ENCODE results near the gene DIS3L2.
"Not testable (repeated sequence)": the region's sequence is repeated elsewhere in the genome, so short reads cannot be mapped to it uniquely, and the experiment has no call there.

DIS3L2 gene

DNA sequence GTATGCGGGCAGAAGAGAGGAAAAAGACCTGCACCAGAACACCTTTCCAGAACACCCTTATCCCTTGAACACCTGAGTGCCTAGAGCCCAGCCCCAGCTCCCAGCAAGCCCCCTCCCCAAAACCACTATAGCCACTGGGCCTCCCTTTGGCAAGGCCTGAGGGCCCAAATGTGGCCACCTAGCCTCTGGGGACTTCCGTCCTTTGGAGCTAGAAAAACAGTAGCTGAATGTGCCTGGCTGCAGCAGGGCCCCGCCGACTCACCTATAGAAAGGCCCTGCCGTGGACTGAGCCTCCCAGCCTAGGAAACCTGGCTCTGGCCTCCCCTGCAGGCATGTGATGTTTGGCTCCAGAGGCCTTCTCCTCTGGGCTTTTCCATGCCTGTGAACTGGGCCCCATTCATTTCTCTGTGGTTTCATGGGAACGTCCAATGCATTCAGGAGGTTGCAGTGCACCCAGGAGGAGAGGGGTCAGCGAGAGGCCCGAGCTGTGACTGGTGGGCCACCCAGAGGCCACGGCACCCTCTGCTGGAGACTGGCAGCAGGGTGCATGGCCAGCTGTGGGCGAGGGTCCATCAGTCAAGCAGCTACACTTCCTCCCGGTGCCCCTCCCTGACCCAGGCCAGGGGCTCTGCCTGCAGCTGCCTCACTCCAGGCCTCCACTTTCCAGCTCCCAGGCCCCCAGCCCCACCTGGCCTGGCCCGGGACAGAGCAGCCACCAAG lies 401.7 kb downstream of the DIS3L2 start:
- in situ Hi-C loops (cut with MboI; ENCODE audit: low sequenced_read_pairs) = not testable (repeated sequence)

GRCh38 chr2:232363784-232364615 lies 402.5 kb downstream of the DIS3L2 start:
- in situ Hi-C loops (cut with MboI; ENCODE audit: low sequenced_read_pairs) = no loop called here

DNA sequence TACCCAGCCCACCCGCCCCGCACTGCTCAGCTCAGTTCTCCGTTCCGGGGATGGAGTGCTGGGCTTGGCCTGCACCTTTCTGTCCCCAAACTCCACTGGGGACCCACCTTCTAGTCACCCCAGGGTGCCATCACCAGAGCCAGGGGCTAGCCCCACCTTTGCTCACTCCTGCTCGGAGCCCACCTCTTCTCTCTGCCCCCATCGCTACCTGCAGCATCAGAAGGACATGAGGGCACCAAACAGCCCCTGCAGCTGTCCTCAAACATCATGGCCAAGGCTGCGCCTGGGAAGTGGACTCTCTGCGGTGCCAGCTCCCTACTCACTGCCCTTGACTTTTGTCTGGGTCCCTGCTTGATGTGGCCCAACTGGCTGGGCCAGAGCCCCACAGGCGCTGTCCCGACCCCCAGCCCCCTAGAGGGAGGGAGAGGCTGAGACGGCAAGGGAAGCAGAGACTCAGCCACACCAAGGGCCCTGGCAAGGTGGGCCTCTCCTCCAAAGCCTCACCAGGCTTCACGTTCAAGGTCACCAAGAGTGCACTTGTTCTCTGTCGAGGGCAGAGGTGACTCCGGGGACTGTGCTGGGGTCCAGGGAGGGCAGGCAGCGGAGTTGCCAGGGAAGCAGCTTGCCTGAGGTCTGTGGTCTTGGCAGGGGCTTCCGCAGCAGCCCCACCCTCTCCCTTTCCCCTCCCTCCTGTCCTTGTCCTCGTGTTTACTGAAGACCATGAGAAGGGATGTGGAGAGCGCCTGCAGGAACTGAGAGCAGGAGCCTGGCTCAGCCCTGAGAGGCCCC lies 403.5 kb downstream of the DIS3L2 start:
- in situ Hi-C loops (cut with MboI; ENCODE audit: low sequenced_read_pairs) = not testable (repeated sequence)

DNA sequence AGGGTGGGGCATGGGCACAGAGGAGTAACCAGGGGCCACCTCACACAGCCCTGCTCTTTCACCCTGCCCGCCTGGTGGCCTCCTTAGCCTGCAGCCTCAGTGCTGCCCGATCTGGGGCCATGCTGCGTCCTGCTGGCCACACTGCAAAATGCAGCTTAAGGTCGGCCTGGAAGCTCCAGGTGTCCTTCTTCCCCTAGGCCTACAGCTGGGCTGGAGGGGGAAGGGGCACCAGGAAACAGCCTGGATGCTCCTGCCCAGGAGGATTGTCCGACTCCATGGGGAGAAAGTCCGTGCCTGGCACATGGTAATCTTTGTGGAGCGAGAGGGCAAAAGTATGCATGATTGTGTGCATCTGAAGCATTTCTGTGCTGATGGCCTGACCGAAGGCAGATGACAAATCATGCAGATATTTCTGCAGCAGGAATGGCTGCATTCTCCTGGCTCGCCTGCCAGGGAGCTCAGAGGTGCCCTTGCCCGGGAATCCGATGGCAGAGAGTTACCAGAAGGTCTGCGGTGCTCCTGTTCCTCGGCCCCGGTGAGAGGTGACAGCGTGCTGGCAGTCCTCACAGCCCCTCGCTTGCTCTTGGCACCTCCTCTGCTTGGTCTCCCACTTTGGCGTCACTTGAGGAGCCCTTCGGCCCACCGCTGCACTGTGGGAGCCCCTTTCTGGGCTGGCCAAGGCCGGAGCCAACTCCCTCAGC lies 404.3 kb downstream of the DIS3L2 start:
- in situ Hi-C loops (cut with MboI; ENCODE audit: low sequenced_read_pairs) = no loop called here

DNA sequence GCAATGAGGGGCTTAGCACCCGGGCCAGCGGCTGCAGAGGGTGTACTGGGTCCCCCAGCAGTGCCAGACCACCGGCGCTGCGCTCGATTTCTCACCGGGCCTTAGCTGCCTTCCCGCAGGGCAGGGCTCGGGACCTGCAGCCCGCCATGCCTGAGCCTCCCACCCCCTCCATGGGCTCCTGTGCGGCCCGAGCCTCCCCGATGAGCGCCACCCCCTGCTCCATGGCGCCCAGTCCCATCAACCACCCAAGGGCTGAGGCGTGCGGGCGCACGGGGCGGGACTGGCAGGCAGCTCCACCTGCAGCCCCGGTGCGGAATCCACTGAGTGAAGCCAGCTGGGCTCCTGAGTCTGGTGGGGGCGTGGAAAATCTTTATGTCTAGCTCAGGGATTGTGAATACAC lies 404.9 kb downstream of the DIS3L2 start:
- in situ Hi-C loops (cut with MboI; ENCODE audit: low sequenced_read_pairs) = not testable (repeated sequence)

GRCh38 chr2:232367016-232367415 lies 405.5 kb downstream of the DIS3L2 start:
- in situ Hi-C loops (cut with MboI; ENCODE audit: low sequenced_read_pairs) = no loop called here

DNA sequence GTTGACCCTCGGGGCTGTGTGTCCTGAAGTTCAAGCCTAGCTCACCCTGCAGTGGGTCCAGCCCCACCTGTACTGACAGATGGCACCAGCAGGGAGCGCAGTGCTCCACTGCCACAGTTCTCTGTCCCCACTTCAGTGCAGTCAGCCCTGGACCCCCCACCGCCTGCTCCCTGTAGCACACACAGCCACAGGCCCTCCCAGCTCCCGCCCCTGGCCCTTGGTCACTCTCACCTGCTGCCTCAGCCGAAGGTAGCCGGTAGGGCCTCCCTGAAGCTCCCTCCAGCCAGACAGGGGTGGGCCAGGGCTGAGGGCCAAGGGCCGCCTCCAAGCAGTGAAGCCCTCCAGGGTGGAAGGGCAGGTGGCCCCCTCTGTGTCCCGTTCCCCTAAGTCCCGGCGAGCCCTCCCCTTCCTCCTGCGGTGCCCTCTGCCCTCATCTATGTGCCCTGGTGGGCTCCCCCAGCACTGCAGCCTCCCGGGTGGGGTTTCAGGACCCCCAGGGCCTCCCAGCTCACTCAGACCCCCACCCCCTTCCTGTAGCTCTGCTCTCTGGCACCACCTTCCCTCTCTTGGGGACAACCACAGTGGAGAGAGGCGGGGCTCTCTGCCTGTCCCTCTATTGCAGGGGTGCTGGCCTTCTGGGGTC lies 406.2 kb downstream of the DIS3L2 start:
- in situ Hi-C loops (cut with MboI; ENCODE audit: low sequenced_read_pairs) = no loop called here

DNA sequence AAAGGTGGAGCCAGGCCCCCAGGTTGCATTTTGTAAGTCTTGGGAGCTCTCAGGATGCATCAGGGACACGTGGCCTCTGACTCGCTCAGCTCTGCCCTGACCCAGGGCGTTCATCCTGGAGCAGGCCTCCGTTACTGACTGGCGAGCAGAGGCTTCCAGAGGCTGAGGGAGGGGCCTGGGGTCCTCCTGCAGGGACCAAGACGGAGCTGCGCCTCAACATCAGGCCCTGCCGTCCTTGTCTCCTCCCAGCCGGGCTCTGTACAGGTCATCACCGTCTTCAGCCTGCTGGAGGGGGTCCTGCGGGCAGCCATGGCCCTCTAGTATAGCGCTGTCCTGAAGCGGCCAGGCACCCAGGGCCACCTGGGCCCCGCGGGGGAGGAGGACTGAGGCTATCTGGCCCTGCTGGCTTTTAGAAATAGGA lies 406.8 kb downstream of the DIS3L2 start:
- in situ Hi-C loops (cut with MboI; ENCODE audit: low sequenced_read_pairs) = no loop called here

GRCh38 chr2:232369126-232369951 lies 407.8 kb downstream of the DIS3L2 start:
- in situ Hi-C loops (cut with MboI; ENCODE audit: low sequenced_read_pairs) = no loop called here

DNA sequence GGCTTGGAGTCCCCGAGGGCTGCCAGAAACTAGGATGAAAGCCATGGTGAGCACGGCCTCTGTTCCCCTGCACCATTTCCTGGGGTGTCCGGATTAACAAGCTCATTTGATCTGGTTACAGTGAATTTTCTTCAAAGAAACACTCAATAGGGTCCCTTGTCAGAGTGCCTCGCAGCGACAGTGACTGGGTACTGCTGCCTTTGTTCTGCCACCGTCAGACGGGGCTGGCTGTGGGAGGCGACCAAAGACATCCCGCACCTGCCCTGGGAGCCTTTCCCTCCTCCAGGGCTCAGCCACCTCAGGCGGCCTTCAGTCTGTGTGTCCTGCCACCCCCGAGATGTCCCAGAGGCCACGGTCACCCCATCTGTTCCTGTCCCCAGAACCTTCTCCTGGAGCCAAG lies 408.5 kb downstream of the DIS3L2 start:
- in situ Hi-C loops (cut with MboI; ENCODE audit: low sequenced_read_pairs) = not testable (repeated sequence)

DNA sequence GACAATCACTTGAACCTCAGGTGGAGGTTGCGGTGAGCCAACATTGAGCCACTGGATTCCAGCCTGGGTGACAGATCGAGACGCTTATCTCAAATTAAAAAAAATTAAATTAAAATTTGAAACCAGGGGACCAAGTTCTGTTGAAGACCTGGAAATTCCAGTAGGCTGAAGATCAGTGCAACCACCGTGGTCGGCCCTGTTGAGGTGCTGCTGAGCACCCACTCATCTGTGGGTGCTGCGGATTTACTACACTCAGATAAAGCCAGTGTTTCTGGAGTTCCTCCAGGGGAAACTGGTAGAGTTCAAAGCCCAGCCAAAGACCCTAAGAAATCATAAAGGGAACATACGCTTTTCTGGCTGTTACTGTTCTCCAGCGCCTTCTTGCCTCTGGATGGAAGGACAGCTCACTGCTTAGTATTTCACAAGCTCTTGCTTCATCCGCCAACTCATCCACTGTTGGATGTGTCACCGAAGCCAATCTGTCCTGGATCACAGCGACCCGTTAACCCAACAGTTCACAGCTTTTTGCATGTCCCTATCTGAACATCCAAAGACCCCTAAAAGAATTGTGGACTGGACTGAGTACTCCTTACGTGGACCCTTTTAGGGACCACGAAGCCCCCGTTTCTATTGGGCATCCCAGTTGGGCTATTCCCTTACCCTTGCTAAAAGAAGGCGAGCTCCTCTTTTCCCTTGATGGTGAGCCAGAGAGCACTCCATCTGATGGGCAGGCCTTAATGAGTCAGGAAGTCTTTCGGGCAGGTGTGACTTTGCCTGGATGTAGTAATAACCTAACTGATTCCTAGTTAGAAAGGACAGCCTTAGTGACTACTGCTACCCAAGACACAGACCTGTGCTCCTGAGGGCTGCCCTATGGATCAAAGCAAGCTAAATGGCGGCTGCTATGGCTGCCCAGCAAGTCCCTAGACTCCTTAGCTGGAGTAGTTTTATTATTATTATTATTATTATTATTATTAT lies 411.0 kb downstream of the DIS3L2 start:
- in situ Hi-C loops (cut with MboI; ENCODE audit: low sequenced_read_pairs) = no loop called here

DNA sequence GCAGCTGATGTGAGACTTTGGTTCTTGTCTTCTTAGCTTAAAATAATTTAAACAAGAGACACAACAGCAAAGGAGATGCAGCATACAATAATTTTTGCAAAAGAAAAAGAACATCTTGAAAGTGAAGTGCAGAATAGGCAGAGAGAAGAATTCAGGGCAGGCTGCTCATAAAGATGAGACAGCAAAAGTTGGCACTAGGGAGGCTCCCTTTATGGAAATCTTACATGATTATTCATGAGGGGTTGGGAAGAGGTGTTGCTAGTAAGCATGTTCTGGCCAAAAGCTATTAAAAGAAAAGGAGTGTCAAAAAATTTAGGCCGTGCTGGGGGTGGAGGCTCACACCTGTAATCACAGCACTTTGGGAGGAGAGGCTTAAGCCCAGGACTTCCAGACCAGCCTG lies 412.8 kb downstream of the DIS3L2 start:
- in situ Hi-C loops (cut with MboI; ENCODE audit: low sequenced_read_pairs) = no loop called here

- in situ Hi-C loops (cut with MboI; ENCODE audit: low sequenced_read_pairs) = no loop called here
These were observed 413.7 kb downstream of the DIS3L2 start for GRCh38 chr2:232375164-232375563.

DNA sequence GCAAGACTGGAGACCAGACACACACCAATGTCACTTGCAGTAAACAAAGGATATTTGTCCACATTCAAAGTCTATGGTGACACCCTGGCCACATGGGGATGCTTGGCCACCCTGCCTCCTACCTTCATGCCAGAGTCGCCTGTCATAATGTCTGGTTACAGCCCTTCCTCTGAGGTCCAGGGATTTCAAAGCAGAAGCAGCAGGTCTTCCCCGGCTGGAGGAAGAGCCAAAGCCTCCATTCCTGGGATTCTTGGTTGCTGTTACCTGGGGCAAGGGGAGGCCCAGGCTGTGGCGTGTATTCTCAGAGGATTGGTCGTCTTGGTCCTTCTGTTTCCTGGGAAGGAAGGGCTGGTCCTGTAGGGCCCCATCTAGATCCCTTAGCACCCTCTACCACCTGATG lies 414.7 kb downstream of the DIS3L2 start:
- in situ Hi-C loops (cut with MboI; ENCODE audit: low sequenced_read_pairs) = no loop called here

GRCh38 chr2:232376713-232377112 lies 415.2 kb downstream of the DIS3L2 start:
- in situ Hi-C loops (cut with MboI; ENCODE audit: low sequenced_read_pairs) = no loop called here

GRCh38 chr2:232377319-232377718 lies 415.8 kb downstream of the DIS3L2 start:
- in situ Hi-C loops (cut with MboI; ENCODE audit: low sequenced_read_pairs) = no loop called here

GRCh38 chr2:232377841-232378734 lies 416.6 kb downstream of the DIS3L2 start:
- in situ Hi-C loops (cut with MboI; ENCODE audit: low sequenced_read_pairs) = no loop called here
